ENCODE data around the gene RAET1E. TPM values are rescaled to one million over a fixed set of nuclear protein-coding genes. Genes with fewer than 3 reads are reported as not detected.

RAET1E gene
- polyA plus RNA-seq, 10 donors = 0.42 to 1.2 (median 0.83) TPM

Other genes starting within 250 kb of the RAET1E start
- gene KATNA1, start 249.4 kb downstream of the RAET1E start, polyA plus RNA-seq (ENCODE audit: insufficient read length in 10 of 10) = 10 to 100 TPM; 17.0 to 25.7 (median 21.2) TPM
- gene LATS1, start 180.0 kb downstream of the RAET1E start, polyA plus RNA-seq (ENCODE audit: insufficient read length in 10 of 10) = 10 to 100 TPM; 14.2 to 24.2 (median 20.4) TPM
- 10 to 100 TPM; 16.5 to 25.5 (median 23.8) TPM for gene NUP43, start 151.6 kb downstream of the RAET1E start, polyA plus RNA-seq (ENCODE audit: insufficient read length in 10 of 10)
- gene PCMT1, start 148.4 kb downstream of the RAET1E start, polyA plus RNA-seq (ENCODE audit: insufficient read length in 10 of 10) = 10 to 100 TPM; 62.6 to 85.9 (median 73.1) TPM
- 10 to 100 TPM; 16.4 to 33.0 (median 23.8) TPM for gene LRP11, start 33.8 kb downstream of the RAET1E start, polyA plus RNA-seq (ENCODE audit: insufficient read length in 10 of 10)
- under 1 TPM in 7 of 10 donors, not detected in 3; 0.19 to 0.56 (median 0.29) TPM for gene RAET1G, start 25.0 kb upstream of the RAET1E start, polyA plus RNA-seq (ENCODE audit: insufficient read length in 10 of 10)
- under 1 TPM; 0.12 to 0.81 (median 0.44) TPM for gene ULBP2, start 43.9 kb upstream of the RAET1E start, polyA plus RNA-seq (ENCODE audit: insufficient read length in 10 of 10)
- gene ULBP1, start 65.8 kb upstream of the RAET1E start, polyA plus RNA-seq (ENCODE audit: insufficient read length in 10 of 10) = under 1 TPM; 0.19 to 0.65 (median 0.52) TPM
- gene RAET1L, start 127.4 kb upstream of the RAET1E start, polyA plus RNA-seq (ENCODE audit: insufficient read length in 10 of 10) = under 1 TPM in 3 of 10 donors, not detected in 7; 0.15 to 0.33 (median 0.24) TPM
- 1 to 10 TPM; 1.4 to 3.0 (median 1.9) TPM for gene ULBP3, start 171.0 kb upstream of the RAET1E start, polyA plus RNA-seq (ENCODE audit: insufficient read length in 10 of 10)
- gene PPP1R14C, start 244.9 kb upstream of the RAET1E start, polyA plus RNA-seq (ENCODE audit: insufficient read length in 10 of 10) = 10 to 100 TPM; 23.2 to 61.4 (median 39.5) TPM